GM12878 (cell line): ENCODE measurements around the gene SPRED3. TPM values are rescaled to one million over a fixed set of nuclear protein-coding genes. Genes with fewer than 3 reads are reported as not detected.
"Not testable (repeated sequence)": the region's sequence is repeated elsewhere in the genome, so short reads cannot be mapped to it uniquely, and the experiment has no call there.

Experiments used
- ATAC-seq: fragments of 200-7000 bp; cut with Tn5 transposase; 3 replicates; pipeline ENCODE4 v1.9.1; 2020; ENCODE audit warnings: mild to moderate bottlenecking, moderate library complexity
- BruUV-seq: library from RNA; stranded (reverse); fragments of 400-500 nt; replicated peaks from 2 replicates; lab custom pipeline; 2021; lab: Mats Ljungman, UMichigan
- CTCF ChIA-PET: fragments of 300-600 bp; sonication (Branson Sonifier 250); formaldehyde crosslinking; extraction: SDS; loops from one replicate; lab custom pipeline; 2021; ENCODE audit warnings: inconsistent platforms; lab: Yijun Ruan, JAX
- POLR2A ChIA-PET: fragments of 350-600 bp; formaldehyde crosslinking; extraction: SDS; loops from one replicate; lab custom pipeline; 2021; ENCODE audit warnings: inconsistent platforms; lab: Charles Lee
- RAD21 ChIA-PET: fragments of 300-600 bp; sonication (Branson Sonifier 250); formaldehyde crosslinking; loops from one replicate; lab custom pipeline; 2023; ENCODE audit warnings: antibody characterized with exemption; ENCODE audit not compliant: unreplicated experiment; lab: Charles Lee
- SMC1A ChIA-PET: fragments of 300-600 bp; sonication (Branson Sonifier 250); formaldehyde crosslinking; loops from one replicate; lab custom pipeline; 2023; ENCODE audit not compliant: unreplicated experiment, uncharacterized antibody; lab: Charles Lee
- DNase-seq: peaks from one replicate; pipeline ENCODE4 v3.0.0-alpha.2; 2011; ENCODE audit warnings: low read depth, low spot score
- FAIRE-seq: peaks from 3 replicates; lab custom pipeline; 2011; peaks lifted over from hg19 to GRCh38; lab: Jason Lieb, UNC
- H2AFZ ChIP-seq: 2 replicates; pipeline ENCODE4 v1.6.0; 2011; ENCODE audit warnings: low read depth, low read length, control low read depth; ENCODE audit not compliant: control insufficient read depth
- H3K27ac ChIP-seq: 2 replicates; pipeline ENCODE4 v1.5.1; 2011; ENCODE audit warnings: control low read depth; ENCODE audit not compliant: control insufficient read depth, insufficient read depth
- H3K27me3 ChIP-seq, 2 experiments: replicated peaks in 1 of 2; 2 replicates each; pipeline versions ENCODE4 v1.6.0 to v1.6.1; 2011; ENCODE audit warnings: low read length in 1 of 2; ENCODE audit not compliant: control insufficient read depth in 2 of 2, insufficient read depth in 2 of 2
- H3K36me3 ChIP-seq, 2 experiments: 2 replicates each; pipeline ENCODE4 v1.5.1; 2011; ENCODE audit warnings: low read length in 1 of 2; ENCODE audit not compliant: control insufficient read depth in 2 of 2, insufficient read depth in 2 of 2
- H3K4me1 ChIP-seq: 2 replicates; pipeline ENCODE4 v1.6.1; 2011; ENCODE audit warnings: mild to moderate bottlenecking, low read length, moderate library complexity, mixed read lengths; ENCODE audit not compliant: control insufficient read depth, insufficient read depth
- H3K4me2 ChIP-seq: 2 replicates; pipeline ENCODE4 v1.6.0; 2011; ENCODE audit warnings: control low read depth; ENCODE audit not compliant: control insufficient read depth, insufficient read depth
- H3K4me3 ChIP-seq: fragments of 200-600 bp; sonication (generic); 2 replicates; pipeline ENCODE4 v1.5.1; 2016
- H3K79me2 ChIP-seq: 2 replicates; pipeline ENCODE4 v1.6.0; 2011; ENCODE audit warnings: low read length; ENCODE audit not compliant: control insufficient read depth, insufficient read depth
- H3K9ac ChIP-seq: 2 replicates; pipeline ENCODE4 v1.8.0; 2011; ENCODE audit warnings: low read length, control low read depth, mixed read lengths; ENCODE audit not compliant: control insufficient read depth, insufficient read depth
- H3K9me3 ChIP-seq: replicated peaks from 3 replicates; pipeline ENCODE4 v1.5.1; 2011; ENCODE audit warnings: mild to moderate bottlenecking, low read length; ENCODE audit not compliant: control insufficient read depth, insufficient read depth
- H4K20me1 ChIP-seq: 2 replicates; pipeline ENCODE4 v1.6.0; 2011; ENCODE audit not compliant: control insufficient read depth, insufficient read depth
- BCL11A ChIP-seq: IDR thresholded peaks from 2 replicates; pipeline ENCODE4 v1.6.1; 2011; ENCODE audit warnings: low read depth, low read length
- E2F8 ChIP-seq: fragments of 450-650 bp; IDR thresholded peaks from 2 replicates; pipeline ENCODE4 v1.6.1; 2018; ENCODE audit warnings: mild to moderate bottlenecking, low read depth, moderate library complexity; ENCODE audit not compliant: partially characterized antibody
- MEF2A ChIP-seq: IDR thresholded peaks from 2 replicates; pipeline ENCODE4 v1.6.1; 2011; ENCODE audit warnings: low read depth, mild to moderate bottlenecking, low read length, moderate library complexity; ENCODE audit not compliant: insufficient read depth
- MTA2 ChIP-seq: fragments of 450-650 bp; IDR thresholded peaks from 2 replicates; pipeline ENCODE4 v1.6.1; 2016; ENCODE audit warnings: low read depth, mild to moderate bottlenecking, moderate library complexity
- NFIC ChIP-seq: IDR thresholded peaks from 2 replicates; pipeline ENCODE4 v1.6.1; 2012; ENCODE audit warnings: low read depth, mild to moderate bottlenecking, inconsistent platforms, low read length, moderate library complexity
- NR2F1 ChIP-seq: fragments of 450-650 bp; conservative IDR thresholded peaks from 2 replicates; pipeline ENCODE4 v1.6.1; 2017; ENCODE audit warnings: mild to moderate bottlenecking
- POLR2A ChIP-seq: IDR thresholded peaks from 2 replicates; pipeline ENCODE4 v1.6.1; 2011; ENCODE audit warnings: low read depth, mild to moderate bottlenecking, low read length
- POLR2AphosphoS2 ChIP-seq: IDR thresholded peaks from 2 replicates; pipeline ENCODE4 v1.6.1; 2011; ENCODE audit warnings: low read depth, mild to moderate bottlenecking, low read length, improper control_type of control experiment, moderate library complexity
- POU2F2 ChIP-seq: IDR thresholded peaks from 3 replicates; pipeline ENCODE4 v1.6.1; 2011; ENCODE audit warnings: low read depth, mild to moderate bottlenecking, low read length, borderline replicate concordance
- USF2 ChIP-seq: IDR thresholded peaks from 2 replicates; pipeline ENCODE4 v1.6.1; 2011; ENCODE audit warnings: low read depth, low read length, improper control_type of control experiment, borderline replicate concordance
- WGBS: methylation state at CpG from one replicate; pipeline ENCODE4 v1.1.6; 2016; ENCODE audit warnings: low lambda C conversion rate; ENCODE audit not compliant: insufficient replicate concordance, insufficient coverage; ENCODE audit errors: missing lambda C conversion rate; 5-methylcytosine and 5-hydroxymethylcytosine counted together
- in situ Hi-C: fragments of 300-500 bp; cut with MboI; formaldehyde crosslinking; loops from 9 replicates; pipeline ENCODE4 v1.14.3; 2018; ENCODE audit warnings: mixed read lengths
- intact Hi-C: fragments of 100-400 bp; cut with micrococcal nuclease; formaldehyde crosslinking; loops from one replicate; pipeline ENCODE4 v1.14.2; 2022; ENCODE audit not compliant: unreplicated experiment
- polyA plus RNA-seq, 11 experiments: library from polyadenylated mRNA; depleted of rRNA in 4 of 11; unstranded in 6 of 11; stranded (reverse) in 5 of 11; fragments of >200 nt; fragmentation: Nextera tagmentation in 4 of 11; fragmentation: Illumina TruSeq in 1 of 11; extraction: Ambion mirVana in 4 of 11; extraction: Trizol in 1 of 11; gene quantifications; 1 replicate in 1 of 11; 2 replicates in 10 of 11; pipeline versions ENCODE4 v1.2.1 to v1.2.3, GENCODE V29; 2011 to 2016; ENCODE audit warnings: inconsistent platforms in 2 of 11, missing spikeins in 2 of 11, low read depth in 1 of 11
- total RNA-seq, 4 experiments: library from RNA; depleted of rRNA in 3 of 4; stranded (reverse); fragments of >200 nt in 3 of 4; fragmentation: Illumina TruSeq in 1 of 4; extraction: Trizol in 1 of 4; gene quantifications; 2 replicates each; pipeline versions ENCODE4 v1.2.1 to v1.2.3, GENCODE V29; 2013 to 2021

SPRED3 gene
- total and polyA plus RNA-seq, 10 of the 15 experiments (the other 5 are each of a cell fraction or from before 2014, with no cell fraction given) = 0.09 to 1.5 (median 0.31) TPM; not detected in 2

GRCh38 chr19:38339011-38339410 is 49.5 kb upstream of the SPRED3 start:
- H3K9me3 ChIP-seq, H3K9ac ChIP-seq, H2AFZ ChIP-seq, ATAC-seq, H4K20me1 ChIP-seq, DNase-seq, H3K27me3 ChIP-seq, FAIRE-seq, H3K79me2 ChIP-seq, H3K27ac ChIP-seq, intact Hi-C loops, H3K4me3 ChIP-seq, H3K36me3 ChIP-seq: not testable (repeated sequence)
- ChIA-PET RAD21 (interaction anchor here (0.8 to 2.1 kb wide), 2 partner anchors 35 to 37 kb away, joined by 4 to 8 read pairs; partner anchors contain the start of gene PSMD8), POLR2A (interaction anchor here (0.9 kb wide), 1 partner anchor 35 kb away, joined by 3 read pairs; the partner anchor contains the start of gene PSMD8), CTCF (interaction anchor here (0.6 to 1.0 kb wide), 2 partner anchors 15 to 35 kb away, joined by 3 to 4 read pairs; partner anchors contain the start of gene PSMD8), SMC1A (interaction anchor here (1.5 kb wide), 1 partner anchor 95 kb away, joined by 3 read pairs; no protein-coding TSS in a partner anchor)
- BruUV-seq = TSS peak; percentile 56
- in situ Hi-C loops = loop anchor here (5.0 kb wide), 1 partner anchor 33 kb away; the partner anchor contains the start of gene PSMD8
- TF ChIP-seq NR2F1 = 0 out of 2 replicates have a peak, but pooled peaks have one; percentile 20
- TF ChIP-seq, all 136 proteins: peak for 1; not testable (repeated sequence) for 135
- not testable (repeated sequence) for H3K4me2 ChIP-seq, H3K4me1 ChIP-seq
- WGBS = 95% methylated on average over 4 of the region's 4 CpGs

GRCh38 chr19:38340927-38341326 is 47.6 kb upstream of the SPRED3 start:
- ChIA-PET POLR2A (no interaction called here), SMC1A (no interaction called here), CTCF (no interaction called here), RAD21 (no interaction called here)
- no peaks in the 10 kb centered on the region for H3K79me2 ChIP-seq
- DNase-seq = no peak
- H3K36me3 ChIP-seq = no peaks in the 10 kb centered on the region
- H3K27me3 ChIP-seq = no peaks in the 10 kb centered on the region
- FAIRE-seq = no peak
- H3K9me3 ChIP-seq = no peaks in the 10 kb centered on the region
- H3K4me1 ChIP-seq = peaks cover 3% of the 10 kb centered on the region; the same call in 1 of the 2 replicates
- H3K4me2 ChIP-seq = no peak overlapping the region
- H3K27ac ChIP-seq = no peak overlapping the region
- no peaks in the 10 kb centered on the region for H4K20me1 ChIP-seq
- ATAC-seq = no peak
- no TSS peak for BruUV-seq
- in situ Hi-C loops (no loop called here), intact Hi-C loops (no loop called here)
- H2AFZ ChIP-seq = no peak overlapping the region
- H3K4me3 ChIP-seq = no peak overlapping the region
- no peak overlapping the region for H3K9ac ChIP-seq
- 71% methylated on average over 2 of the region's 2 CpGs for WGBS
- TF ChIP-seq POLR2AphosphoS2 (no peak), MEF2A (no peak), BCL11A (no peak), POLR2A (no peak), E2F8 (no peak), MTA2 (no peak), POU2F2 (no peak), NFIC (no peak), USF2 (no peak)
